HCT116 (cell line): ENCODE results near the gene NOP16.

Experiments used
- CEBPB ChIP-seq: IDR thresholded peaks from 2 replicates; pipeline ENCODE4 v1.6.1; 2012; ENCODE audit warnings: low read depth
- EZH2phosphoT487 ChIP-seq: fragments of 200-600 bp; IDR thresholded peaks from 2 replicates; pipeline ENCODE4 v1.6.1; 2018; ENCODE audit warnings: antibody characterized with exemption, borderline replicate concordance
- FOSL1 ChIP-seq: IDR thresholded peaks from 2 replicates; pipeline ENCODE4 v1.6.1; 2012; ENCODE audit warnings: low read depth
- JUND ChIP-seq: IDR thresholded peaks from 2 replicates; pipeline ENCODE4 v1.6.1; 2012
- POLR2A ChIP-seq: IDR thresholded peaks from 2 replicates; pipeline ENCODE4 v1.7.0; 2011; ENCODE audit warnings: borderline replicate concordance; ENCODE audit not compliant: insufficient read depth, insufficient read length; ENCODE audit errors: extremely low read depth
- POLR2AphosphoS5 ChIP-seq: IDR thresholded peaks from 2 replicates; pipeline ENCODE4 v1.6.1; 2011; ENCODE audit warnings: mild to moderate bottlenecking, low read depth, low read length, moderate library complexity
- SP1 ChIP-seq: IDR thresholded peaks from 2 replicates; pipeline ENCODE4 v1.6.1; 2012; ENCODE audit warnings: low read depth
- SRF ChIP-seq: IDR thresholded peaks from 2 replicates; pipeline ENCODE4 v1.6.1; 2012; ENCODE audit warnings: low read depth
- ZNF274 ChIP-seq: fragments of 200-500 bp; sonication (Bioruptor generic); IDR thresholded peaks from 2 replicates; pipeline ENCODE4 v1.6.1; 2014; ENCODE audit warnings: mild to moderate bottlenecking, low read depth, low read length, inconsistent platforms
- TF ChIP-seq, protein P1 (sequence below), 3 experiments: fragments of 200-600 bp in 1 of 3; sonication (generic) in 1 of 3; IDR thresholded peaks in 2 of 3; conservative IDR thresholded peaks in 1 of 3; 2 replicates each; pipeline ENCODE4 v1.5.1; 2012 to 2017; ENCODE audit warnings: low read depth in 2 of 3, low read length in 2 of 3, antibody characterized with exemption in 1 of 3, borderline replicate concordance in 1 of 3, control low read depth in 1 of 3, mild to moderate bottlenecking in 1 of 3, mixed read lengths in 1 of 3, mixed run types in 1 of 3, moderate library complexity in 1 of 3; ENCODE audit not compliant: insufficient read depth in 1 of 3
- TF ChIP-seq, protein P2 (sequence below): IDR thresholded peaks from 2 replicates; pipeline ENCODE4 v1.6.1; 2012; ENCODE audit warnings: low read depth

- TF ChIP-seq, protein P1, sequence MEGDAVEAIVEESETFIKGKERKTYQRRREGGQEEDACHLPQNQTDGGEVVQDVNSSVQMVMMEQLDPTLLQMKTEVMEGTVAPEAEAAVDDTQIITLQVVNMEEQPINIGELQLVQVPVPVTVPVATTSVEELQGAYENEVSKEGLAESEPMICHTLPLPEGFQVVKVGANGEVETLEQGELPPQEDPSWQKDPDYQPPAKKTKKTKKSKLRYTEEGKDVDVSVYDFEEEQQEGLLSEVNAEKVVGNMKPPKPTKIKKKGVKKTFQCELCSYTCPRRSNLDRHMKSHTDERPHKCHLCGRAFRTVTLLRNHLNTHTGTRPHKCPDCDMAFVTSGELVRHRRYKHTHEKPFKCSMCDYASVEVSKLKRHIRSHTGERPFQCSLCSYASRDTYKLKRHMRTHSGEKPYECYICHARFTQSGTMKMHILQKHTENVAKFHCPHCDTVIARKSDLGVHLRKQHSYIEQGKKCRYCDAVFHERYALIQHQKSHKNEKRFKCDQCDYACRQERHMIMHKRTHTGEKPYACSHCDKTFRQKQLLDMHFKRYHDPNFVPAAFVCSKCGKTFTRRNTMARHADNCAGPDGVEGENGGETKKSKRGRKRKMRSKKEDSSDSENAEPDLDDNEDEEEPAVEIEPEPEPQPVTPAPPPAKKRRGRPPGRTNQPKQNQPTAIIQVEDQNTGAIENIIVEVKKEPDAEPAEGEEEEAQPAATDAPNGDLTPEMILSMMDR (IDR thresholded peaks at IDR 0.05 in 2 of 3, conservative IDR thresholded peaks at IDR 0.05 in 1 of 3; ENCODE audit: borderline replicate concordance in 1 of 3, insufficient read depth in 1 of 3, low read depth in 2 of 3, low read length in 2 of 3) = no peak
- TF ChIP-seq POLR2A (no peak), POLR2AphosphoS5 (no peak), ZNF274 (no peak), FOSL1 (no peak), CEBPB (no peak), EZH2phosphoT487 (no peak), JUND (no peak), SRF (no peak), SP1 (no peak)
- TF ChIP-seq, protein P2, sequence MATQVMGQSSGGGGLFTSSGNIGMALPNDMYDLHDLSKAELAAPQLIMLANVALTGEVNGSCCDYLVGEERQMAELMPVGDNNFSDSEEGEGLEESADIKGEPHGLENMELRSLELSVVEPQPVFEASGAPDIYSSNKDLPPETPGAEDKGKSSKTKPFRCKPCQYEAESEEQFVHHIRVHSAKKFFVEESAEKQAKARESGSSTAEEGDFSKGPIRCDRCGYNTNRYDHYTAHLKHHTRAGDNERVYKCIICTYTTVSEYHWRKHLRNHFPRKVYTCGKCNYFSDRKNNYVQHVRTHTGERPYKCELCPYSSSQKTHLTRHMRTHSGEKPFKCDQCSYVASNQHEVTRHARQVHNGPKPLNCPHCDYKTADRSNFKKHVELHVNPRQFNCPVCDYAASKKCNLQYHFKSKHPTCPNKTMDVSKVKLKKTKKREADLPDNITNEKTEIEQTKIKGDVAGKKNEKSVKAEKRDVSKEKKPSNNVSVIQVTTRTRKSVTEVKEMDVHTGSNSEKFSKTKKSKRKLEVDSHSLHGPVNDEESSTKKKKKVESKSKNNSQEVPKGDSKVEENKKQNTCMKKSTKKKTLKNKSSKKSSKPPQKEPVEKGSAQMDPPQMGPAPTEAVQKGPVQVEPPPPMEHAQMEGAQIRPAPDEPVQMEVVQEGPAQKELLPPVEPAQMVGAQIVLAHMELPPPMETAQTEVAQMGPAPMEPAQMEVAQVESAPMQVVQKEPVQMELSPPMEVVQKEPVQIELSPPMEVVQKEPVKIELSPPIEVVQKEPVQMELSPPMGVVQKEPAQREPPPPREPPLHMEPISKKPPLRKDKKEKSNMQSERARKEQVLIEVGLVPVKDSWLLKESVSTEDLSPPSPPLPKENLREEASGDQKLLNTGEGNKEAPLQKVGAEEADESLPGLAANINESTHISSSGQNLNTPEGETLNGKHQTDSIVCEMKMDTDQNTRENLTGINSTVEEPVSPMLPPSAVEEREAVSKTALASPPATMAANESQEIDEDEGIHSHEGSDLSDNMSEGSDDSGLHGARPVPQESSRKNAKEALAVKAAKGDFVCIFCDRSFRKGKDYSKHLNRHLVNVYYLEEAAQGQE = no peak
These were observed 26.2 kb downstream of the NOP16 start for GRCh38 chr5:176362233-176362490.
